Neural cell (in vitro differentiated cells): ENCODE results near the gene B4GALT5. TPM values are rescaled to one million over a fixed set of nuclear protein-coding genes. Genes with fewer than 3 reads are reported as not detected.
A peak's percentile ranks its signal among the peaks of the same experiment; 100 is the strongest.

Experiments
- H2AFZ ChIP-seq: fragments of 200-600, 300-800 bp; sonication (generic), shearing (Covaris generic); 2 replicates; pipeline ENCODE4 v1.6.0; 2014; ENCODE audit warnings: low read depth, mild to moderate bottlenecking, antibody characterized with exemption, low read length, moderate library complexity
- H3F3A ChIP-seq: fragments of 200-600 bp; shearing (Covaris generic); 2 replicates; pipeline ENCODE4 v1.6.1; 2016; ENCODE audit warnings: mild to moderate bottlenecking, moderate library complexity, mixed read lengths, antibody characterized with exemption, low read length; ENCODE audit not compliant: insufficient read depth, poor library complexity, severe bottlenecking
- H3K27ac ChIP-seq: fragments of 200-600, 300-800 bp; sonication (generic), shearing (Covaris generic); 2 replicates; pipeline ENCODE4 v1.5.1; 2014; ENCODE audit warnings: mild to moderate bottlenecking, low read length, moderate library complexity
- H3K27me3 ChIP-seq: fragments of 300-800, 200-600 bp; sonication (generic), shearing (Covaris generic); 2 replicates; pipeline ENCODE4 v1.6.0; 2014; ENCODE audit warnings: mild to moderate bottlenecking, low read depth, low read length, moderate library complexity; ENCODE audit not compliant: insufficient read depth
- H3K36me3 ChIP-seq: fragments of 300-800, 200-600 bp; sonication (generic), shearing (Covaris generic); 2 replicates; pipeline ENCODE4 v1.5.1; 2014; ENCODE audit warnings: mild to moderate bottlenecking, antibody characterized with exemption, low read length, moderate library complexity; ENCODE audit not compliant: insufficient read depth
- H3K4me2 ChIP-seq: fragments of 300-800, 200-600 bp; sonication (generic), shearing (Covaris generic); 2 replicates; pipeline ENCODE4 v1.6.0; 2014; ENCODE audit warnings: mild to moderate bottlenecking, low read length
- H3K4me3 ChIP-seq: fragments of 300-800, 200-600 bp; sonication (generic), shearing (Covaris generic); 2 replicates; pipeline ENCODE4 v1.5.1; 2014; ENCODE audit warnings: mild to moderate bottlenecking, low read length, moderate library complexity
- H3K79me2 ChIP-seq: fragments of 200-600 bp; shearing (Covaris generic); replicated peaks from 2 replicates; pipeline ENCODE4 v1.6.0; 2014; ENCODE audit warnings: mild to moderate bottlenecking, low read length, moderate library complexity; ENCODE audit not compliant: insufficient read depth
- H3K9ac ChIP-seq: fragments of 300-800, 200-600 bp; sonication (generic), shearing (Covaris generic); 2 replicates; pipeline ENCODE4 v1.6.1; 2016; ENCODE audit warnings: mild to moderate bottlenecking, low read length, mixed read lengths
- H3K9me2 ChIP-seq: fragments of 200-600 bp; shearing (Covaris generic); 2 replicates; pipeline ENCODE4 v1.6.1; 2016; ENCODE audit warnings: mild to moderate bottlenecking, low read length, mixed read lengths; ENCODE audit not compliant: insufficient read depth
- H3K9me3 ChIP-seq: fragments of 200-600, 300-800 bp; sonication (generic), shearing (Covaris generic); 2 replicates; pipeline ENCODE4 v1.6.1; 2016; ENCODE audit warnings: mild to moderate bottlenecking, mixed run types, low read length, moderate library complexity, mixed read lengths
- H4K20me1 ChIP-seq: fragments of 200-600 bp; shearing (Covaris generic); 2 replicates; pipeline ENCODE4 v1.6.1; 2016; ENCODE audit warnings: mild to moderate bottlenecking, mixed run types; ENCODE audit not compliant: insufficient read depth
- CTCF ChIP-seq: fragments of 450-650 bp; IDR thresholded peaks from 2 replicates; pipeline ENCODE4 v1.5.1; 2014; ENCODE audit warnings: antibody characterized with exemption, mild to moderate bottlenecking, moderate library complexity; ENCODE audit not compliant: poor library complexity, severe bottlenecking
- EP300 ChIP-seq: fragments of 450-650 bp; conservative IDR thresholded peaks from 2 replicates; pipeline ENCODE4 v1.6.1; 2014; ENCODE audit warnings: antibody characterized with exemption, mild to moderate bottlenecking, moderate library complexity; ENCODE audit not compliant: poor library complexity, severe bottlenecking
- EZH2 ChIP-seq: fragments of 200-600, 300-800 bp; shearing (Covaris generic), sonication (generic); IDR thresholded peaks from 2 replicates; pipeline ENCODE4 v1.6.1; 2014; ENCODE audit warnings: antibody characterized with exemption, low read length, borderline replicate concordance, mild to moderate bottlenecking; ENCODE audit not compliant: insufficient read depth, poor library complexity, severe bottlenecking
- MXI1 ChIP-seq: fragments of 450-650 bp; conservative IDR thresholded peaks from 2 replicates; pipeline ENCODE4 v1.6.1; 2014; ENCODE audit warnings: antibody characterized with exemption, mild to moderate bottlenecking; ENCODE audit not compliant: poor library complexity, severe bottlenecking
- POLR2AphosphoS5 ChIP-seq: IDR thresholded peaks from 2 replicates; pipeline ENCODE4 v1.6.1; 2012
- RAD21 ChIP-seq: fragments of 450-650 bp; conservative IDR thresholded peaks from 2 replicates; pipeline ENCODE4 v1.6.1; 2014; ENCODE audit warnings: antibody characterized with exemption, mild to moderate bottlenecking, moderate library complexity
- SMC3 ChIP-seq: fragments of 450-650 bp; conservative IDR thresholded peaks from 2 replicates; pipeline ENCODE4 v1.6.1; 2014; ENCODE audit warnings: antibody characterized with exemption, mild to moderate bottlenecking, moderate library complexity; ENCODE audit not compliant: poor library complexity
- polyA minus RNA-seq: library from RNA; depleted of rRNA, polyadenylated mRNA; stranded (reverse); fragments of >200 nt; gene quantifications from 2 replicates; pipeline ENCODE4 v1.2.3, GENCODE V29; 2014
- polyA plus RNA-seq: library from polyadenylated mRNA; depleted of rRNA; stranded (reverse); fragments of >200 nt; gene quantifications from 2 replicates; pipeline ENCODE4 v1.2.3, GENCODE V29; 2014
- TF ChIP-seq, protein P1 (sequence below): IDR thresholded peaks from 2 replicates; pipeline ENCODE4 v1.6.1; 2012; ENCODE audit warnings: borderline replicate concordance

B4GALT5 gene, protein sequence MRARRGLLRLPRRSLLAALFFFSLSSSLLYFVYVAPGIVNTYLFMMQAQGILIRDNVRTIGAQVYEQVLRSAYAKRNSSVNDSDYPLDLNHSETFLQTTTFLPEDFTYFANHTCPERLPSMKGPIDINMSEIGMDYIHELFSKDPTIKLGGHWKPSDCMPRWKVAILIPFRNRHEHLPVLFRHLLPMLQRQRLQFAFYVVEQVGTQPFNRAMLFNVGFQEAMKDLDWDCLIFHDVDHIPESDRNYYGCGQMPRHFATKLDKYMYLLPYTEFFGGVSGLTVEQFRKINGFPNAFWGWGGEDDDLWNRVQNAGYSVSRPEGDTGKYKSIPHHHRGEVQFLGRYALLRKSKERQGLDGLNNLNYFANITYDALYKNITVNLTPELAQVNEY
- polyA plus RNA-seq (34.7 and 36.8 TPM in 2 replicates), polyA minus RNA-seq (53.5 and 53.6 TPM in 2 replicates)

- peak within 1 kb of the TSS; percentile 94 for H3K4me3 ChIP-seq
These were observed at the start of gene B4GALT5 for GRCh38 chr20:49713753-49714712. B4GALT5 (minus strand) TSS chr20:49713878; CDS start chr20:49713690, 188 bp downstream.

More at GRCh38 chr20:49713753-49714712, at the start of gene B4GALT5:
- no peaks in the 10 kb centered on the region for H3F3A ChIP-seq
- H3K9ac ChIP-seq = peak within 1 kb of the TSS; percentile 92
- no peaks in the 10 kb centered on the region for H3K9me3 ChIP-seq
- H3K36me3 ChIP-seq = no peaks in the 10 kb centered on the region
- H3K27me3 ChIP-seq = no peaks in the 10 kb centered on the region
- H3K79me2 ChIP-seq = peaks cover 41% of the 10 kb centered on the region
- H3K4me2 ChIP-seq = peak within 1 kb of the TSS; percentile 91
- no peaks in the 10 kb centered on the region for H4K20me1 ChIP-seq
- TF ChIP-seq EP300 (peak; percentile 18), RAD21 (no peak), EZH2 (no peak), SMC3 (peak; percentile 9), CTCF (no peak), MXI1 (peak; percentile 46), POLR2AphosphoS5 (peak; percentile 61)
- TF ChIP-seq, protein P1, sequence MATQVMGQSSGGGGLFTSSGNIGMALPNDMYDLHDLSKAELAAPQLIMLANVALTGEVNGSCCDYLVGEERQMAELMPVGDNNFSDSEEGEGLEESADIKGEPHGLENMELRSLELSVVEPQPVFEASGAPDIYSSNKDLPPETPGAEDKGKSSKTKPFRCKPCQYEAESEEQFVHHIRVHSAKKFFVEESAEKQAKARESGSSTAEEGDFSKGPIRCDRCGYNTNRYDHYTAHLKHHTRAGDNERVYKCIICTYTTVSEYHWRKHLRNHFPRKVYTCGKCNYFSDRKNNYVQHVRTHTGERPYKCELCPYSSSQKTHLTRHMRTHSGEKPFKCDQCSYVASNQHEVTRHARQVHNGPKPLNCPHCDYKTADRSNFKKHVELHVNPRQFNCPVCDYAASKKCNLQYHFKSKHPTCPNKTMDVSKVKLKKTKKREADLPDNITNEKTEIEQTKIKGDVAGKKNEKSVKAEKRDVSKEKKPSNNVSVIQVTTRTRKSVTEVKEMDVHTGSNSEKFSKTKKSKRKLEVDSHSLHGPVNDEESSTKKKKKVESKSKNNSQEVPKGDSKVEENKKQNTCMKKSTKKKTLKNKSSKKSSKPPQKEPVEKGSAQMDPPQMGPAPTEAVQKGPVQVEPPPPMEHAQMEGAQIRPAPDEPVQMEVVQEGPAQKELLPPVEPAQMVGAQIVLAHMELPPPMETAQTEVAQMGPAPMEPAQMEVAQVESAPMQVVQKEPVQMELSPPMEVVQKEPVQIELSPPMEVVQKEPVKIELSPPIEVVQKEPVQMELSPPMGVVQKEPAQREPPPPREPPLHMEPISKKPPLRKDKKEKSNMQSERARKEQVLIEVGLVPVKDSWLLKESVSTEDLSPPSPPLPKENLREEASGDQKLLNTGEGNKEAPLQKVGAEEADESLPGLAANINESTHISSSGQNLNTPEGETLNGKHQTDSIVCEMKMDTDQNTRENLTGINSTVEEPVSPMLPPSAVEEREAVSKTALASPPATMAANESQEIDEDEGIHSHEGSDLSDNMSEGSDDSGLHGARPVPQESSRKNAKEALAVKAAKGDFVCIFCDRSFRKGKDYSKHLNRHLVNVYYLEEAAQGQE = no peak
- H3K27ac ChIP-seq = peak within 1 kb of the TSS; percentile 80
- no peaks in the 10 kb centered on the region for H3K9me2 ChIP-seq
- H2AFZ ChIP-seq = peak within 1 kb of the TSS; percentile 66
